ENCODE results near the gene MAEA. TPM values are rescaled to one million over a fixed set of nuclear protein-coding genes. Genes with fewer than 3 reads are reported as not detected.
A peak's percentile ranks its signal among the peaks of the same experiment; 100 is the strongest.

The MAEA gene
- total and polyA plus RNA-seq, 2 experiments from 2014 or later = 49.8 to 99.0 TPM

DNA sequence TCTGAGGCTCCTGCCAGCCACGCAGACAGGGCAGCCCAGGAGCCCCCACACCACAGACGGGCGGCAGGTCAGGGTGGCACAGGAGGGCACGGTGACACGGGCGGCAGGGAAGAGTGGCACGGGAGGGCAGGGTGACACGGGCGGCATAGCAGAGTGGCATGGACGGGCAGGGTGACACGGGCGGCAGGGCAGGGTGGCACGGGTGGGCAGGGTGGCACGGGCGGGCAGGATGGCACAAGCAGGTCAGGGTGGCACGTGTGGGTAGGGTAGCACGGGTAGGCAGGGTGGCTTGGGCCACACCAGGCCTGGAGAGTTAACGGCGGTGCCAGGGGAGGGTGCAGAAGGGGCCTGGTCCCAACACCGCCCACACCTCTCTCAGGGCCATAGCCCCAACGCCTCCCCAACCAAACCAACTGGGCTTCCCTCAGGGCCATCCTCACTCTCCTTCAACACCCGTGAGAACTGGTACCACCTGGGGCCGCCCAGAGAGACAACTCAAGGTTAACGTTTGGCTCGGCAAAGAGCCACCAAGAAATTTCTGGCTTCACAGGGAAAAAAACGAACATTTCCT is 44.1 kb upstream of the MAEA start:
- H3K79me2 ChIP-seq (replicated peaks; ENCODE audit: insufficient read depth) = peaks cover 70% of the 10 kb centered on the region
- ATAC-seq = no peak
- peaks cover 10% of the 10 kb centered on the region for H4K20me1 ChIP-seq (replicated peaks; ENCODE audit: insufficient read depth)
- H3K27ac ChIP-seq (ENCODE audit: low read depth) = no peak overlapping the region
- Mint-ChIP-seq H3K27ac (no peak overlapping the region; the same call in 1 of the 2 replicates), H3K9me3 (peaks cover 10% of the 10 kb centered on the region), H3K4me1 (peaks cover 13% of the 10 kb centered on the region), H3K36me3 (ENCODE audit: low read depth) (peaks cover 14% of the 10 kb centered on the region), H3K27me3 (ENCODE audit: insufficient read depth, low read depth, poor library complexity) (peaks cover 13% of the 10 kb centered on the region), H3K4me3 (peak overlapping the region; percentile 84; the same call in 2 of the 3 replicates)
- no peaks in the 10 kb centered on the region for H3F3A ChIP-seq (replicated peaks; ENCODE audit: low read depth)
- H3K4me2 ChIP-seq = no peak overlapping the region
- no peaks in the 10 kb centered on the region for H3K36me3 ChIP-seq (ENCODE audit: insufficient read depth)
- no peak overlapping the region for H3K4me3 ChIP-seq
- TF ChIP-seq, protein P1, sequence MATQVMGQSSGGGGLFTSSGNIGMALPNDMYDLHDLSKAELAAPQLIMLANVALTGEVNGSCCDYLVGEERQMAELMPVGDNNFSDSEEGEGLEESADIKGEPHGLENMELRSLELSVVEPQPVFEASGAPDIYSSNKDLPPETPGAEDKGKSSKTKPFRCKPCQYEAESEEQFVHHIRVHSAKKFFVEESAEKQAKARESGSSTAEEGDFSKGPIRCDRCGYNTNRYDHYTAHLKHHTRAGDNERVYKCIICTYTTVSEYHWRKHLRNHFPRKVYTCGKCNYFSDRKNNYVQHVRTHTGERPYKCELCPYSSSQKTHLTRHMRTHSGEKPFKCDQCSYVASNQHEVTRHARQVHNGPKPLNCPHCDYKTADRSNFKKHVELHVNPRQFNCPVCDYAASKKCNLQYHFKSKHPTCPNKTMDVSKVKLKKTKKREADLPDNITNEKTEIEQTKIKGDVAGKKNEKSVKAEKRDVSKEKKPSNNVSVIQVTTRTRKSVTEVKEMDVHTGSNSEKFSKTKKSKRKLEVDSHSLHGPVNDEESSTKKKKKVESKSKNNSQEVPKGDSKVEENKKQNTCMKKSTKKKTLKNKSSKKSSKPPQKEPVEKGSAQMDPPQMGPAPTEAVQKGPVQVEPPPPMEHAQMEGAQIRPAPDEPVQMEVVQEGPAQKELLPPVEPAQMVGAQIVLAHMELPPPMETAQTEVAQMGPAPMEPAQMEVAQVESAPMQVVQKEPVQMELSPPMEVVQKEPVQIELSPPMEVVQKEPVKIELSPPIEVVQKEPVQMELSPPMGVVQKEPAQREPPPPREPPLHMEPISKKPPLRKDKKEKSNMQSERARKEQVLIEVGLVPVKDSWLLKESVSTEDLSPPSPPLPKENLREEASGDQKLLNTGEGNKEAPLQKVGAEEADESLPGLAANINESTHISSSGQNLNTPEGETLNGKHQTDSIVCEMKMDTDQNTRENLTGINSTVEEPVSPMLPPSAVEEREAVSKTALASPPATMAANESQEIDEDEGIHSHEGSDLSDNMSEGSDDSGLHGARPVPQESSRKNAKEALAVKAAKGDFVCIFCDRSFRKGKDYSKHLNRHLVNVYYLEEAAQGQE (IDR thresholded peaks at IDR 0.05; ENCODE audit: unreplicated experiment) = no peak
- TF ChIP-seq JUNB (IDR thresholded peaks at IDR 0.05; ENCODE audit: unreplicated experiment) (no peak), STAT1 (IDR thresholded peaks at IDR 0.05; ENCODE audit: unreplicated experiment) (no peak), EZH2 (IDR thresholded peaks at IDR 0.05; ENCODE audit: low read depth, unreplicated experiment) (no peak), POLR2AphosphoS5 (IDR thresholded peaks at IDR 0.05; ENCODE audit: low read depth) (no peak), ZNF331 (CRISPR knock-in tag; IDR thresholded peaks at IDR 0.05; ENCODE audit: low read depth) (no peak), CREB1 (CRISPR knock-in tag; IDR thresholded peaks at IDR 0.05; ENCODE audit: low read depth) (no peak), EZH2phosphoT487 (IDR thresholded peaks at IDR 0.05; ENCODE audit: unreplicated experiment) (no peak), ZNF114 (CRISPR knock-in tag; IDR thresholded peaks at IDR 0.05) (no peak), NANOG (IDR thresholded peaks at IDR 0.05; ENCODE audit: borderline replicate concordance) (no peak)
- TF ChIP-seq, protein P2, sequence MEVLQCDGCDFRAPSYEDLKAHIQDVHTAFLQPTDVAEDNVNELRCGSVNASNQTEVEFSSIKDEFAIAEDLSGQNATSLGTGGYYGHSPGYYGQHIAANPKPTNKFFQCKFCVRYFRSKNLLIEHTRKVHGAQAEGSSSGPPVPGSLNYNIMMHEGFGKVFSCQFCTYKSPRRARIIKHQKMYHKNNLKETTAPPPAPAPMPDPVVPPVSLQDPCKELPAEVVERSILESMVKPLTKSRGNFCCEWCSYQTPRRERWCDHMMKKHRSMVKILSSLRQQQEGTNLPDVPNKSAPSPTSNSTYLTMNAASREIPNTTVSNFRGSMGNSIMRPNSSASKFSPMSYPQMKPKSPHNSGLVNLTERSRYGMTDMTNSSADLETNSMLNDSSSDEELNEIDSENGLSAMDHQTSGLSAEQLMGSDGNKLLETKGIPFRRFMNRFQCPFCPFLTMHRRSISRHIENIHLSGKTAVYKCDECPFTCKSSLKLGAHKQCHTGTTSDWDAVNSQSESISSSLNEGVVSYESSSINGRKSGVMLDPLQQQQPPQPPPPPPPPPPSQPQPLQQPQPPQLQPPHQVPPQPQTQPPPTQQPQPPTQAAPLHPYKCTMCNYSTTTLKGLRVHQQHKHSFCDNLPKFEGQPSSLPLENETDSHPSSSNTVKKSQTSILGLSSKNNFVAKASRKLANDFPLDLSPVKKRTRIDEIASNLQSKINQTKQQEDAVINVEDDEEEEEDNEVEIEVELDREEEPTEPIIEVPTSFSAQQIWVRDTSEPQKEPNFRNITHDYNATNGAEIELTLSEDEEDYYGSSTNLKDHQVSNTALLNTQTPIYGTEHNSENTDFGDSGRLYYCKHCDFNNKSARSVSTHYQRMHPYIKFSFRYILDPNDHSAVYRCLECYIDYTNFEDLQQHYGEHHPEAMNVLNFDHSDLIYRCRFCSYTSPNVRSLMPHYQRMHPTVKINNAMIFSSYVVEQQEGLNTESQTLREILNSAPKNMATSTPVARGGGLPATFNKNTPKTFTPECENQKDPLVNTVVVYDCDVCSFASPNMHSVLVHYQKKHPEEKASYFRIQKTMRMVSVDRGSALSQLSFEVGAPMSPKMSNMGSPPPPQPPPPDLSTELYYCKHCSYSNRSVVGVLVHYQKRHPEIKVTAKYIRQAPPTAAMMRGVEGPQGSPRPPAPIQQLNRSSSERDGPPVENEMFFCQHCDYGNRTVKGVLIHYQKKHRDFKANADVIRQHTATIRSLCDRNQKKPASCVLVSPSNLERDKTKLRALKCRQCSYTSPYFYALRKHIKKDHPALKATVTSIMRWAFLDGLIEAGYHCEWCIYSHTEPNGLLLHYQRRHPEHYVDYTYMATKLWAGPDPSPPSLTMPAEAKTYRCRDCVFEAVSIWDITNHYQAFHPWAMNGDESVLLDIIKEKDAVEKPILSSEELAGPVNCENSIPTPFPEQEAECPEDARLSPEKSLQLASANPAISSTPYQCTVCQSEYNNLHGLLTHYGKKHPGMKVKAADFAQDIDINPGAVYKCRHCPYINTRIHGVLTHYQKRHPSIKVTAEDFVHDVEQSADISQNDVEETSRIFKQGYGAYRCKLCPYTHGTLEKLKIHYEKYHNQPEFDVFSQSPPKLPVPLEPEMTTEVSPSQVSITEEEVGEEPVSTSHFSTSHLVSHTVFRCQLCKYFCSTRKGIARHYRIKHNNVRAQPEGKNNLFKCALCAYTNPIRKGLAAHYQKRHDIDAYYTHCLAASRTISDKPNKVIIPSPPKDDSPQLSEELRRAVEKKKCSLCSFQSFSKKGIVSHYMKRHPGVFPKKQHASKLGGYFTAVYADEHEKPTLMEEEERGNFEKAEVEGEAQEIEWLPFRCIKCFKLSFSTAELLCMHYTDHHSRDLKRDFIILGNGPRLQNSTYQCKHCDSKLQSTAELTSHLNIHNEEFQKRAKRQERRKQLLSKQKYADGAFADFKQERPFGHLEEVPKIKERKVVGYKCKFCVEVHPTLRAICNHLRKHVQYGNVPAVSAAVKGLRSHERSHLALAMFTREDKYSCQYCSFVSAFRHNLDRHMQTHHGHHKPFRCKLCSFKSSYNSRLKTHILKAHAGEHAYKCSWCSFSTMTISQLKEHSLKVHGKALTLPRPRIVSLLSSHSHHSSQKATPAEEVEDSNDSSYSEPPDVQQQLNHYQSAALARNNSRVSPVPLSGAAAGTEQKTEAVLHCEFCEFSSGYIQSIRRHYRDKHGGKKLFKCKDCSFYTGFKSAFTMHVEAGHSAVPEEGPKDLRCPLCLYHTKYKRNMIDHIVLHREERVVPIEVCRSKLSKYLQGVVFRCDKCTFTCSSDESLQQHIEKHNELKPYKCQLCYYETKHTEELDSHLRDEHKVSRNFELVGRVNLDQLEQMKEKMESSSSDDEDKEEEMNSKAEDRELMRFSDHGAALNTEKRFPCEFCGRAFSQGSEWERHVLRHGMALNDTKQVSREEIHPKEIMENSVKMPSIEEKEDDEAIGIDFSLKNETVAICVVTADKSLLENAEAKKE (CRISPR knock-in tag; IDR thresholded peaks at IDR 0.05) = no peak
- TF ChIP-seq, protein P3, sequence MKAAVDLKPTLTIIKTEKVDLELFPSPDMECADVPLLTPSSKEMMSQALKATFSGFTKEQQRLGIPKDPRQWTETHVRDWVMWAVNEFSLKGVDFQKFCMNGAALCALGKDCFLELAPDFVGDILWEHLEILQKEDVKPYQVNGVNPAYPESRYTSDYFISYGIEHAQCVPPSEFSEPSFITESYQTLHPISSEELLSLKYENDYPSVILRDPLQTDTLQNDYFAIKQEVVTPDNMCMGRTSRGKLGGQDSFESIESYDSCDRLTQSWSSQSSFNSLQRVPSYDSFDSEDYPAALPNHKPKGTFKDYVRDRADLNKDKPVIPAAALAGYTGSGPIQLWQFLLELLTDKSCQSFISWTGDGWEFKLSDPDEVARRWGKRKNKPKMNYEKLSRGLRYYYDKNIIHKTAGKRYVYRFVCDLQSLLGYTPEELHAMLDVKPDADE (IDR thresholded peaks at IDR 0.05) = no peak
- TF ChIP-seq, protein P4, sequence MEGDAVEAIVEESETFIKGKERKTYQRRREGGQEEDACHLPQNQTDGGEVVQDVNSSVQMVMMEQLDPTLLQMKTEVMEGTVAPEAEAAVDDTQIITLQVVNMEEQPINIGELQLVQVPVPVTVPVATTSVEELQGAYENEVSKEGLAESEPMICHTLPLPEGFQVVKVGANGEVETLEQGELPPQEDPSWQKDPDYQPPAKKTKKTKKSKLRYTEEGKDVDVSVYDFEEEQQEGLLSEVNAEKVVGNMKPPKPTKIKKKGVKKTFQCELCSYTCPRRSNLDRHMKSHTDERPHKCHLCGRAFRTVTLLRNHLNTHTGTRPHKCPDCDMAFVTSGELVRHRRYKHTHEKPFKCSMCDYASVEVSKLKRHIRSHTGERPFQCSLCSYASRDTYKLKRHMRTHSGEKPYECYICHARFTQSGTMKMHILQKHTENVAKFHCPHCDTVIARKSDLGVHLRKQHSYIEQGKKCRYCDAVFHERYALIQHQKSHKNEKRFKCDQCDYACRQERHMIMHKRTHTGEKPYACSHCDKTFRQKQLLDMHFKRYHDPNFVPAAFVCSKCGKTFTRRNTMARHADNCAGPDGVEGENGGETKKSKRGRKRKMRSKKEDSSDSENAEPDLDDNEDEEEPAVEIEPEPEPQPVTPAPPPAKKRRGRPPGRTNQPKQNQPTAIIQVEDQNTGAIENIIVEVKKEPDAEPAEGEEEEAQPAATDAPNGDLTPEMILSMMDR (conservative IDR thresholded peaks at IDR 0.05; ENCODE audit: low read depth in 2 of 2) = no peak
- 0 out of 2 replicates have a peak, but pooled peaks cover 3% of the 10 kb centered on the region for H3K9me2 ChIP-seq (ENCODE audit: insufficient read depth)
- no peaks in the 10 kb centered on the region for H3K27me3 ChIP-seq (ENCODE audit: insufficient read depth)
- no peak for DNase-seq (ENCODE audit: low spot score)
- no peak overlapping the region for H2AFZ ChIP-seq
- H3K4me1 ChIP-seq (ENCODE audit: insufficient read depth) = peaks cover 12% of the 10 kb centered on the region; the same call in 1 of the 2 replicates
